ENCODE results near the gene ADAMTS9.

DNA sequence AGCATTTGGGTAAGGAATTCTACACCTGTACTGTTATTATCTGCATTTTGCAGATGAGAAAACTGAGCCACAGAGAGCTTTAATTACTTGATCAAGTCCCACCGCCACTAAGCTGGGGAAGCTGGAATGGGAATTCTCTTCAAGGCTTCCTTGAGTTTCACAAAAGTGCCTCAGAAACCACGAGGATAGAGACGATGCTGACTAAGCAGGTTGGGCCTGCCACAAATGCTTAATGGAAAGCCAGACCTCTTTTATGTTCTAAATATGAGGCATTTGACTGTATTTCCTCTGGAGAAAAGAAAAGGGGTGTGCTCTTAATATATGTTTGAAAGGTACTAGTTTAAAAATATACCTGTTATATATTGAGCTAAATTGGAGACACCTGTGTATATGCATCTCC lies 34.7 kb downstream of the ADAMTS9 start:
- no peak for TF ChIP-seq ZBED1 (IDR thresholded peaks at IDR 0.05; ENCODE audit: borderline replicate concordance)
- no peak for TF ChIP-seq POLR2AphosphoS2 (IDR thresholded peaks at IDR 0.05; ENCODE audit: low read depth, low read length)
- no peak for TF ChIP-seq POLR2AphosphoS5 (IDR thresholded peaks at IDR 0.05; ENCODE audit: low read length)
- TF ChIP-seq GABPA (IDR thresholded peaks at IDR 0.05; ENCODE audit: low read depth) = no peak
- no peak for TF ChIP-seq ASH2L (IDR thresholded peaks at IDR 0.05; ENCODE audit: borderline replicate concordance, low read depth)
- no peak for TF ChIP-seq EZH2 (IDR thresholded peaks at IDR 0.05; ENCODE audit: borderline replicate concordance, control insufficient read depth, low read depth, low read length)
- TF ChIP-seq CEBPB (IDR thresholded peaks at IDR 0.05; ENCODE audit: borderline replicate concordance in 1 of 2, low read depth in 2 of 2, low read length in 2 of 2) = no peak
- TF ChIP-seq, protein P1, sequence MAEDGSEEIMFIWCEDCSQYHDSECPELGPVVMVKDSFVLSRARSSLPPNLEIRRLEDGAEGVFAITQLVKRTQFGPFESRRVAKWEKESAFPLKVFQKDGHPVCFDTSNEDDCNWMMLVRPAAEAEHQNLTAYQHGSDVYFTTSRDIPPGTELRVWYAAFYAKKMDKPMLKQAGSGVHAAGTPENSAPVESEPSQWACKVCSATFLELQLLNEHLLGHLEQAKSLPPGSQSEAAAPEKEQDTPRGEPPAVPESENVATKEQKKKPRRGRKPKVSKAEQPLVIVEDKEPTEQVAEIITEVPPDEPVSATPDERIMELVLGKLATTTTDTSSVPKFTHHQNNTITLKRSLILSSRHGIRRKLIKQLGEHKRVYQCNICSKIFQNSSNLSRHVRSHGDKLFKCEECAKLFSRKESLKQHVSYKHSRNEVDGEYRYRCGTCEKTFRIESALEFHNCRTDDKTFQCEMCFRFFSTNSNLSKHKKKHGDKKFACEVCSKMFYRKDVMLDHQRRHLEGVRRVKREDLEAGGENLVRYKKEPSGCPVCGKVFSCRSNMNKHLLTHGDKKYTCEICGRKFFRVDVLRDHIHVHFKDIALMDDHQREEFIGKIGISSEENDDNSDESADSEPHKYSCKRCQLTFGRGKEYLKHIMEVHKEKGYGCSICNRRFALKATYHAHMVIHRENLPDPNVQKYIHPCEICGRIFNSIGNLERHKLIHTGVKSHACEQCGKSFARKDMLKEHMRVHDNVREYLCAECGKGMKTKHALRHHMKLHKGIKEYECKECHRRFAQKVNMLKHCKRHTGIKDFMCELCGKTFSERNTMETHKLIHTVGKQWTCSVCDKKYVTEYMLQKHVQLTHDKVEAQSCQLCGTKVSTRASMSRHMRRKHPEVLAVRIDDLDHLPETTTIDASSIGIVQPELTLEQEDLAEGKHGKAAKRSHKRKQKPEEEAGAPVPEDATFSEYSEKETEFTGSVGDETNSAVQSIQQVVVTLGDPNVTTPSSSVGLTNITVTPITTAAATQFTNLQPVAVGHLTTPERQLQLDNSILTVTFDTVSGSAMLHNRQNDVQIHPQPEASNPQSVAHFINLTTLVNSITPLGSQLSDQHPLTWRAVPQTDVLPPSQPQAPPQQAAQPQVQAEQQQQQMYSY (CRISPR knock-in tag; IDR thresholded peaks at IDR 0.05) = no peak
- no peak for TF ChIP-seq CHD2 (IDR thresholded peaks at IDR 0.05; ENCODE audit: borderline replicate concordance, low read depth, low read length)
- TF ChIP-seq POLR2A (IDR thresholded peaks at IDR 0.05; ENCODE audit: low read depth, low read length) = no peak
- TF ChIP-seq, protein P2, sequence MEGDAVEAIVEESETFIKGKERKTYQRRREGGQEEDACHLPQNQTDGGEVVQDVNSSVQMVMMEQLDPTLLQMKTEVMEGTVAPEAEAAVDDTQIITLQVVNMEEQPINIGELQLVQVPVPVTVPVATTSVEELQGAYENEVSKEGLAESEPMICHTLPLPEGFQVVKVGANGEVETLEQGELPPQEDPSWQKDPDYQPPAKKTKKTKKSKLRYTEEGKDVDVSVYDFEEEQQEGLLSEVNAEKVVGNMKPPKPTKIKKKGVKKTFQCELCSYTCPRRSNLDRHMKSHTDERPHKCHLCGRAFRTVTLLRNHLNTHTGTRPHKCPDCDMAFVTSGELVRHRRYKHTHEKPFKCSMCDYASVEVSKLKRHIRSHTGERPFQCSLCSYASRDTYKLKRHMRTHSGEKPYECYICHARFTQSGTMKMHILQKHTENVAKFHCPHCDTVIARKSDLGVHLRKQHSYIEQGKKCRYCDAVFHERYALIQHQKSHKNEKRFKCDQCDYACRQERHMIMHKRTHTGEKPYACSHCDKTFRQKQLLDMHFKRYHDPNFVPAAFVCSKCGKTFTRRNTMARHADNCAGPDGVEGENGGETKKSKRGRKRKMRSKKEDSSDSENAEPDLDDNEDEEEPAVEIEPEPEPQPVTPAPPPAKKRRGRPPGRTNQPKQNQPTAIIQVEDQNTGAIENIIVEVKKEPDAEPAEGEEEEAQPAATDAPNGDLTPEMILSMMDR (IDR thresholded peaks at IDR 0.05 in 2 of 3, conservative IDR thresholded peaks at IDR 0.05 in 1 of 3; ENCODE audit: control insufficient read depth in 2 of 3, extremely low read depth in 1 of 3, insufficient read depth in 1 of 3, low read depth in 3 of 3, low read length in 3 of 3) = no peak
- no peak for TF ChIP-seq BCL11A (IDR thresholded peaks at IDR 0.05; ENCODE audit: low read depth, low read length)
- TF ChIP-seq ESRRA (IDR thresholded peaks at IDR 0.05; ENCODE audit: low read length) = no peak
- no peak for TF ChIP-seq RAD21 (IDR thresholded peaks at IDR 0.05; ENCODE audit: insufficient read depth, low read depth, low read length)
